ENCODE measurements around the gene NPM3. TPM values are rescaled to one million over a fixed set of nuclear protein-coding genes. Genes with fewer than 3 reads are reported as not detected.

The NPM3 gene
- total and polyA plus RNA-seq, 2 of the 8 experiments (the other 6 are each of a cell fraction or from before 2014, with no cell fraction given), result 127 to 175 TPM

DNA sequence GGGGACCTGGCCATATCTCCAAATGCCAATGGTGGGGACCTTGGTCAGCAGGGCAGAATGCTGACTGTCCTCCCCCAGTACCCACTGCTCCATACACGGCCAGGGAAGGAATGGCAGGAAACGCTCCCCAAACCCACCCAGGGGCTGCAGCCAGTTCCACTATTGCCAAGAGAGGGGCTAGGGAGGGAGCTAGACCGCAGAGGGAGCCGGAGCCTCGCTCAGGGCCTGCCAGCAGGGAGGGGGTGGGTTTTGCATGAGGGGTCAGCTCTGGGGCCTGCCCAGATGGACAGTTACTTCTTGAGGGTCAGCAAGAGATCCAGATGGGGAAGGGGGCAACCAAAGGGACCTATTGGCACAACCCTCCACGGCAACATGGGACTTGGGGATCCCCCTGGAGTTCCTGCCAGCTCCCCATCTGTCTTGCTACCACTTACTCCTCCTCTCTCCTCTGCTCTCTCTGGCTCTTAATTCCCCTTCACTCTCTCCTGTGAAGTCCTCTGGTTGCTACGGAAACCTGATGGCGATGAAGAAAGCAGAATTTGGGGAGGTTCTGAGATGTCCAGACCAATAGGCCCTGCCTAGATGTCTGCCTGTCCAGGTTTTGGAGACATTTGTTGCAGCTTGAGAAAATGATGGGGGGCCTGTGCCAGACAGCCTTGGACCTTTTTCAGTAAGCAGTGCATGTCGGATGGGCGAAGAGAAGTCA lies 20.0 kb downstream of the NPM3 start:
- H2AK5ac ChIP-seq (ENCODE audit: low read depth, low read length), result no peak overlapping the region
- no peak overlapping the region for H3K4ac ChIP-seq (replicated peaks; ENCODE audit: insufficient read length, low read depth, low read length)
- H3K36me3 ChIP-seq (ENCODE audit: control insufficient read depth in 2 of 4, insufficient read depth in 4 of 4, low read length in 3 of 4), result no peaks in the 10 kb centered on the region
- no peak overlapping the region for H3K14ac ChIP-seq (ENCODE audit: insufficient read length)
- no peak overlapping the region for H2BK20ac ChIP-seq (ENCODE audit: low read length)
- no peak overlapping the region for H3K23ac ChIP-seq (ENCODE audit: insufficient read length)
- no peaks in the 10 kb centered on the region for H4K20me1 ChIP-seq (replicated peaks in 1 of 2; ENCODE audit: control insufficient read depth in 1 of 2, insufficient read depth in 2 of 2, low read length in 2 of 2)
- peaks cover 0 to 5% (median 4%) of the 10 kb centered on the region in 4 experiments; a peak in 3 of 7 replicates for H3K27me3 ChIP-seq (replicated peaks in 1 of 4; ENCODE audit: control insufficient read depth in 3 of 4, extremely low read depth in 1 of 4, insufficient read depth in 3 of 4, low read length in 3 of 4)
- ChIA-PET CTCF (ENCODE audit: partially characterized antibody) (interaction anchor here (1.2 to 8.8 kb wide), 4 partner anchors 8 to 169 kb away, joined by 3 to 89 read pairs (median 28); no protein-coding TSS in a partner anchor), POLR2A (ENCODE audit: partially characterized antibody) (interaction anchor here (0.8 to 1.4 kb wide), 2 partner anchors 10 to 18 kb away, joined by 3 read pairs; no protein-coding TSS in a partner anchor)
- no peak overlapping the region for H3K4me3 ChIP-seq (ENCODE audit: extremely low read depth in 1 of 4, insufficient read depth in 2 of 4, low read depth in 3 of 4, low read length in 4 of 4)
- no peak overlapping the region for H2BK120ac ChIP-seq (replicated peaks; ENCODE audit: low read depth, low read length)
- H3K79me1 ChIP-seq (ENCODE audit: low read depth, low read length), result no peaks in the 10 kb centered on the region
- WGBS, 2 experiments (ENCODE audit: extremely low coverage in 1 of 2, insufficient coverage in 1 of 2, insufficient read length in 1 of 2, insufficient replicate concordance in 2 of 2, low coverage in 1 of 2, low lambda C conversion rate in 2 of 2, missing lambda C conversion rate in 1 of 2), result 88% methylated on average over 10 of the region's 10 CpGs; no CpG with 5 or more reads in 1 of the 2 experiments
- H3K27ac ChIP-seq (ENCODE audit: low read depth, low read length), result no peak overlapping the region
- TF ChIP-seq USF2 (IDR thresholded peaks at IDR 0.05; ENCODE audit: low read length) (no peak), JUND (IDR thresholded peaks at IDR 0.05; ENCODE audit: low read length) (no peak), CTBP2 (IDR thresholded peaks at IDR 0.05; ENCODE audit: borderline replicate concordance, insufficient read depth, insufficient read length, low read length) (no peak), SAP30 (IDR thresholded peaks at IDR 0.05; ENCODE audit: insufficient read depth, insufficient replicate concordance, low read length) (no peak), FOSL1 (IDR thresholded peaks at IDR 0.05; ENCODE audit: insufficient read depth, low read depth, low read length) (no peak), POU5F1 (IDR thresholded peaks at IDR 0.05; ENCODE audit: low read depth, low read length) (no peak), SIX5 (IDR thresholded peaks at IDR 0.05; ENCODE audit: low read depth, low read length) (no peak), CREB1 (IDR thresholded peaks at IDR 0.05) (no peak)
- FAIRE-seq (no peak), DNase-seq (ENCODE audit: low read depth in 1 of 2, low spot score in 2 of 2) (no peak)
- H4K8ac ChIP-seq (ENCODE audit: extremely low read depth, insufficient read depth, low read length), result no peak overlapping the region
- no peak overlapping the region for H2BK5ac ChIP-seq (ENCODE audit: low read depth, low read length)
- H3K9ac ChIP-seq (replicated peaks in 1 of 4; ENCODE audit: extremely low read depth in 1 of 4, low read depth in 3 of 4, low read length in 3 of 4), result no peak overlapping the region
- H2BK12ac ChIP-seq (ENCODE audit: low read depth, low read length), result no peak overlapping the region
- H3K79me2 ChIP-seq (ENCODE audit: control insufficient read depth in 1 of 2, insufficient read depth in 2 of 2, low read length in 2 of 2), result no peaks in the 10 kb centered on the region
- no peak overlapping the region for H2AFZ ChIP-seq (ENCODE audit: low read length)
- H3K4me1 ChIP-seq (replicated peaks in 1 of 4; ENCODE audit: control insufficient read depth in 3 of 4, insufficient read depth in 4 of 4, low read length in 3 of 4), result peaks cover 0 to 9% (median 7%) of the 10 kb centered on the region in 4 experiments; a peak in 6 of 7 replicates
- no peak overlapping the region for H3K56ac ChIP-seq (replicated peaks; ENCODE audit: insufficient read length, low read depth, low read length)
- no peak overlapping the region for H4K91ac ChIP-seq (replicated peaks; ENCODE audit: insufficient read length, low read length)
- H3K9me3 ChIP-seq (ENCODE audit: insufficient read depth in 2 of 2, low read depth in 1 of 2, low read length in 1 of 2), result no peaks in the 10 kb centered on the region
- H4K5ac ChIP-seq (ENCODE audit: insufficient read length, low read depth, low read length), result no peak overlapping the region
- no peak overlapping the region for H3K18ac ChIP-seq (ENCODE audit: extremely low read depth, low read length)
- H3K4me2 ChIP-seq (ENCODE audit: insufficient read depth in 1 of 2, low read depth in 2 of 2, low read length in 2 of 2), result no peak overlapping the region
- no peak overlapping the region for H2BK15ac ChIP-seq (ENCODE audit: low read length)
- H3K23me2 ChIP-seq (ENCODE audit: low read depth, low read length), result no peaks in the 10 kb centered on the region

Data from H1 (cell line).